Natural killer cell (primary cell): ENCODE data around the gene SMARCA2. TPM values are rescaled to one million over a fixed set of nuclear protein-coding genes. Genes with fewer than 3 reads are reported as not detected.

ENCODE experiments used
- ATAC-seq, 3 donors: fragments of 150-1000 bp in 2 of 3; fragments of 200-7000 bp in 1 of 3; cut with Tn5 transposase; 1 replicate in 1 of 3; 2 replicates in 2 of 3; pipeline ENCODE4 v1.10.0; 2021; ENCODE audit warnings: mild to moderate bottlenecking in 2 of 3, moderate library complexity in 2 of 3
- DNase-seq, 2 donors: peaks; one replicate each; pipeline versions ENCODE4 v3.0.0 to v3.0.0-alpha.2; 2013 to 2021; ENCODE audit warnings: mixed read lengths in 1 of 2
- H3K27ac ChIP-seq: one replicate; pipeline ENCODE4 v1.5.1; 2013; ENCODE audit warnings: mild to moderate bottlenecking, low read length
- H3K27me3 ChIP-seq: one replicate; pipeline ENCODE4 v1.6.1; 2013; ENCODE audit warnings: low read length; ENCODE audit not compliant: control insufficient read depth, insufficient read depth
- H3K36me3 ChIP-seq: one replicate; pipeline ENCODE4 v1.6.1; 2013; ENCODE audit warnings: low read length; ENCODE audit not compliant: control insufficient read depth, insufficient read depth
- H3K4me1 ChIP-seq: one replicate; pipeline ENCODE4 v1.6.1; 2013; ENCODE audit warnings: low read length; ENCODE audit not compliant: control insufficient read depth, insufficient read depth
- H3K4me3 ChIP-seq: one replicate; pipeline ENCODE4 v1.5.1; 2013; ENCODE audit warnings: low read length
- H3K9me3 ChIP-seq: one replicate; pipeline ENCODE4 v1.6.1; 2013; ENCODE audit warnings: low read length; ENCODE audit not compliant: control insufficient read depth, insufficient read depth
- H3K27ac Mint-ChIP-seq, 2 donors: one replicate each; pipeline ENCODE4 v1.8.0; 2022; ENCODE audit warnings: mild to moderate bottlenecking in 2 of 2, mixed read lengths in 2 of 2, moderate library complexity in 1 of 2
- H3K27me3 Mint-ChIP-seq, 2 donors: one replicate each; pipeline ENCODE4 v1.8.0; 2022; ENCODE audit warnings: low read depth in 2 of 2, mixed read lengths in 2 of 2
- H3K36me3 Mint-ChIP-seq: one replicate; pipeline ENCODE4 v1.8.0; 2022; ENCODE audit warnings: mixed read lengths
- H3K4me1 Mint-ChIP-seq, 2 donors: one replicate each; pipeline ENCODE4 v1.8.0; 2022; ENCODE audit warnings: mixed read lengths in 2 of 2
- H3K4me3 Mint-ChIP-seq: one replicate; pipeline ENCODE4 v1.8.0; 2022; ENCODE audit warnings: mild to moderate bottlenecking, moderate library complexity, mixed read lengths
- H3K9me3 Mint-ChIP-seq, 2 donors: one replicate each; pipeline ENCODE4 v1.8.0; 2022; ENCODE audit warnings: mixed read lengths in 2 of 2
- CTCF ChIP-seq: fragments of 200-600 bp; IDR thresholded peaks from one replicate; pipeline ENCODE4 v1.8.0; 2022; ENCODE audit warnings: antibody characterized with exemption
- WGBS: methylation state at CpG from one replicate; pipeline ENCODE4 v1.1.7; 2013; ENCODE audit warnings: missing lambda C conversion rate; ENCODE audit not compliant: insufficient coverage; 5-methylcytosine and 5-hydroxymethylcytosine counted together
- intact Hi-C: fragments of 100-400 bp; cut with micrococcal nuclease; formaldehyde crosslinking; loops from one replicate; pipeline ENCODE4 v1.14.2; 2022
- total RNA-seq, 4 donors: library from RNA; stranded (reverse); fragments of 120-200 nt in 1 of 4; gene quantifications; one replicate each; pipeline versions ENCODE4 v1.2.3 to v1.2.4, GENCODE V29; 2013 to 2022

SMARCA2 gene
- total RNA-seq, 3 donors from 2014 or later (not counting 1 experiment from before 2014, with no cell fraction given): 303 to 324 (median 308) TPM

- Mint-ChIP-seq H3K4me1 (no peaks in the 10 kb centered on the region), H3K27ac (no peak overlapping the region), H3K36me3 (no peaks in the 10 kb centered on the region), H3K9me3 (no peaks in the 10 kb centered on the region), H3K4me3 (no peak overlapping the region), H3K27me3 (no peaks in the 10 kb centered on the region)
- H3K4me3 ChIP-seq: no peak overlapping the region
- ATAC-seq (no peak), DNase-seq (no peak)
- no peak overlapping the region for H3K27ac ChIP-seq
- intact Hi-C loops: no loop called here
- no peaks in the 10 kb centered on the region for H3K4me1 ChIP-seq
- no peaks in the 10 kb centered on the region for H3K9me3 ChIP-seq
- no peaks in the 10 kb centered on the region for H3K36me3 ChIP-seq
- WGBS: 78% methylated on average over 1 of the region's 2 CpGs
- H3K27me3 ChIP-seq: no peaks in the 10 kb centered on the region
- TF ChIP-seq CTCF: no peak
Measured at GRCh38 chr9:2210201-2210600, 195.1 kb downstream of the SMARCA2 start.

- 87% methylated on average over 6 of the region's 6 CpGs for WGBS
- no peaks in the 10 kb centered on the region for H3K4me1 ChIP-seq
- no peaks in the 10 kb centered on the region for H3K9me3 ChIP-seq
- DNase-seq (no peak), ATAC-seq (no peak)
- H3K27ac ChIP-seq: no peak overlapping the region
- no peak for TF ChIP-seq CTCF
- no peaks in the 10 kb centered on the region for H3K27me3 Mint-ChIP-seq
- H3K9me3 Mint-ChIP-seq: no peaks in the 10 kb centered on the region
- no peaks in the 10 kb centered on the region for H3K27me3 ChIP-seq
- no peak overlapping the region for H3K4me3 Mint-ChIP-seq
- H3K36me3 Mint-ChIP-seq: no peaks in the 10 kb centered on the region
- no peaks in the 10 kb centered on the region for H3K36me3 ChIP-seq
- intact Hi-C loops: no loop called here
- H3K4me1 Mint-ChIP-seq: no peaks in the 10 kb centered on the region
- H3K27ac Mint-ChIP-seq: no peak overlapping the region
- H3K4me3 ChIP-seq: no peak overlapping the region
Measured at GRCh38 chr9:2213830-2214468, 198.8 kb downstream of the SMARCA2 start.

GRCh38 chr9:2214707-2215106 lies 199.6 kb downstream of the SMARCA2 start:
- H3K4me3 Mint-ChIP-seq: no peak overlapping the region
- no peaks in the 10 kb centered on the region for H3K36me3 Mint-ChIP-seq
- Histone ChIP-seq H3K4me3 (no peak overlapping the region), H3K4me1 (no peaks in the 10 kb centered on the region), H3K9me3 (no peaks in the 10 kb centered on the region), H3K27me3 (no peaks in the 10 kb centered on the region), H3K27ac (no peak overlapping the region), H3K36me3 (no peaks in the 10 kb centered on the region)
- DNase-seq: no peak
- intact Hi-C loops: no loop called here
- H3K9me3 Mint-ChIP-seq: no peaks in the 10 kb centered on the region
- no peak for TF ChIP-seq CTCF
- no peak overlapping the region for H3K27ac Mint-ChIP-seq
- WGBS: 88% methylated on average over 5 of the region's 5 CpGs
- H3K27me3 Mint-ChIP-seq: no peaks in the 10 kb centered on the region
- H3K4me1 Mint-ChIP-seq: no peaks in the 10 kb centered on the region
- no peak for ATAC-seq

- no peak for TF ChIP-seq CTCF
- DNase-seq: no peak
- 95% methylated on average over 7 of the region's 8 CpGs for WGBS
- intact Hi-C loops: no loop called here
- Histone ChIP-seq H3K4me1 (no peaks in the 10 kb centered on the region), H3K9me3 (no peaks in the 10 kb centered on the region), H3K36me3 (no peaks in the 10 kb centered on the region), H3K27ac (no peak overlapping the region), H3K4me3 (no peak overlapping the region), H3K27me3 (no peaks in the 10 kb centered on the region)
- ATAC-seq: no peak
- no peaks in the 10 kb centered on the region for H3K9me3 Mint-ChIP-seq
- no peaks in the 10 kb centered on the region for H3K36me3 Mint-ChIP-seq
- H3K27me3 Mint-ChIP-seq: no peaks in the 10 kb centered on the region
- no peak overlapping the region for H3K27ac Mint-ChIP-seq
- H3K4me1 Mint-ChIP-seq: no peaks in the 10 kb centered on the region
- H3K4me3 Mint-ChIP-seq: no peak overlapping the region
Measured at GRCh38 chr9:2215921-2216441, 200.8 kb downstream of the SMARCA2 start.
